ENCODE data around the gene NCKAP5. TPM values are rescaled to one million over a fixed set of nuclear protein-coding genes. Genes with fewer than 3 reads are reported as not detected.

Gene NCKAP5
- total RNA-seq, 2 donors from 2014 or later: 0.78 to 2.6 TPM

GRCh38 chr2:133600266-133600928 lies 32.1 kb upstream of the NCKAP5 start:
- H3K4me3 ChIP-seq: no peak overlapping the region
- ATAC-seq: no peak
- H3K27ac ChIP-seq: no peak overlapping the region
- H3K27me3 ChIP-seq: no peaks in the 10 kb centered on the region
- no peaks in the 10 kb centered on the region for H3K4me1 ChIP-seq
- no peaks in the 10 kb centered on the region for H3K36me3 ChIP-seq (replicated peaks in 1 of 2; ENCODE audit: insufficient read depth in 1 of 2, low read depth in 2 of 2)
- TF ChIP-seq CTCF (IDR thresholded peaks at IDR 0.05) (no peak), POLR2A (IDR thresholded peaks at IDR 0.05) (no peak)
- intact Hi-C loops (cut with DNase I): no loop called here
- no peaks in the 10 kb centered on the region for H3K9me3 ChIP-seq
- no peak for DNase-seq
- 57 to 65% methylated on average over 12 to 13 of the region's 13 CpGs for WGBS, 2 donors

- no peaks in the 10 kb centered on the region for H3K4me1 ChIP-seq
- H3K4me3 ChIP-seq: no peak overlapping the region
- H3K27me3 ChIP-seq: no peaks in the 10 kb centered on the region
- H3K27ac ChIP-seq: no peak overlapping the region
- intact Hi-C loops (cut with DNase I): no loop called here
- H3K36me3 ChIP-seq (replicated peaks in 1 of 2; ENCODE audit: insufficient read depth in 1 of 2, low read depth in 2 of 2): no peaks in the 10 kb centered on the region
- TF ChIP-seq POLR2A (IDR thresholded peaks at IDR 0.05): no peak
- TF ChIP-seq CTCF (IDR thresholded peaks at IDR 0.05): no peak
- ATAC-seq (no peak), DNase-seq (no peak)
- 65 to 78% methylated on average over 10 of the region's 10 CpGs for WGBS, 2 donors
- H3K9me3 ChIP-seq: no peaks in the 10 kb centered on the region
These were observed 31.5 kb upstream of the NCKAP5 start for GRCh38 chr2:133599811-133600210.

DNA sequence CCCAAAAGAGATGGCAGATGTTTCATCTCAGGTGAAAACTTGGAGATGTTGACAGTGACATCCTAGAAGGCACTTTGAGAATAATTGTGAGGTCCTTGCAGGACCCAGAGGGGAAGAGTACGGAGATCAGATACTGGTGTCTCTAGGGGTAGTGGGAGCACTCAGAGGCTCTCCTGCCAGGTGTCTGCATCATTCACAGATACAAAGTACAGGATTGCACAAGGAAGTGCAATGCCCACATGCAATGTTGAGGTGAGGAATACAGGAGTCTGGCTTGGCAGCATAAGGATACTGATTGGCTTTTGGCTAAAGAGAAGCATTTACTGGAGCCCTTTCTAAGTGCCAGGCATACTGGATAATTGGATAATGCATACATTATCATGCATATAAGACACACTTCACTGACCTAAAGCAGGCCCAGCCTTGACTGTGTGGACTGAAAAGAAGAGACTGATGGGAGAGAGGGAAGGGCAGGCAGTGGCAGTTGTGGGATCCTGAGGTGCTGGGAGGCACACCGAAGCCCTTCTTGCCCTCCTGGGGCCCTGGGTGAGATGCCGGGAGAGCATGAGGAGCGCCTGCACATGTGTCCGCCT lies 31.0 kb upstream of the NCKAP5 start:
- 84 to 89% methylated on average over 5 of the region's 5 CpGs for WGBS, 2 donors
- ATAC-seq: no peak
- Histone ChIP-seq H3K9me3 (no peaks in the 10 kb centered on the region), H3K27me3 (no peaks in the 10 kb centered on the region), H3K4me1 (no peaks in the 10 kb centered on the region), H3K4me3 (no peak overlapping the region), H3K27ac (no peak overlapping the region), H3K36me3 (replicated peaks in 1 of 2; ENCODE audit: insufficient read depth in 1 of 2, low read depth in 2 of 2) (no peaks in the 10 kb centered on the region)
- TF ChIP-seq CTCF (IDR thresholded peaks at IDR 0.05) (no peak), POLR2A (IDR thresholded peaks at IDR 0.05) (no peak)
- DNase-seq: no peak
- intact Hi-C loops (cut with DNase I): no loop called here

GRCh38 chr2:133598769-133599168 lies 30.5 kb upstream of the NCKAP5 start:
- 52 to 71% methylated on average over 2 of the region's 2 CpGs for WGBS, 2 donors
- Histone ChIP-seq H3K27ac (no peak overlapping the region), H3K27me3 (no peaks in the 10 kb centered on the region), H3K9me3 (no peaks in the 10 kb centered on the region), H3K4me3 (no peak overlapping the region), H3K36me3 (replicated peaks in 1 of 2; ENCODE audit: insufficient read depth in 1 of 2, low read depth in 2 of 2) (no peaks in the 10 kb centered on the region), H3K4me1 (no peaks in the 10 kb centered on the region)
- intact Hi-C loops (cut with DNase I): no loop called here
- ATAC-seq (no peak), DNase-seq (no peak)
- no peak for TF ChIP-seq POLR2A (IDR thresholded peaks at IDR 0.05)
- no peak for TF ChIP-seq CTCF (IDR thresholded peaks at IDR 0.05)
